ENCODE results near the gene GALM.

- TF ChIP-seq CTCF (IDR thresholded peaks at IDR 0.05; ENCODE audit: poor library complexity): no peak
- TF ChIP-seq EZH2 (IDR thresholded peaks at IDR 0.05; ENCODE audit: borderline replicate concordance): no peak
Observed at GRCh38 chr2:38712413-38712812, 46.5 kb downstream of the GALM start.

Data from hepatocyte (in vitro differentiated cells).